KMS-11 (cell line): Measurements from ENCODE around the gene CRTAC1.

Experiments used
- H2AFZ ChIP-seq: fragments of 200-600 bp; sonication (generic); 2 replicates; pipeline ENCODE4 v1.6.1; 2016; ENCODE audit warnings: antibody characterized with exemption, mixed run types, low read depth
- H3K27ac ChIP-seq: fragments of 200-600 bp; sonication (generic); 2 replicates; pipeline ENCODE4 v1.6.1; 2016; ENCODE audit warnings: mild to moderate bottlenecking, mixed run types
- H3K27me3 ChIP-seq: fragments of 200-600 bp; sonication (generic); 2 replicates; pipeline ENCODE4 v1.6.1; 2017; ENCODE audit warnings: mild to moderate bottlenecking, low read depth, mixed run types, moderate library complexity; ENCODE audit not compliant: insufficient read depth
- H3K36me3 ChIP-seq: fragments of 200-600 bp; sonication (generic); 2 replicates; pipeline ENCODE4 v1.6.1; 2017; ENCODE audit warnings: mild to moderate bottlenecking, mixed run types; ENCODE audit not compliant: insufficient read depth
- H3K4me1 ChIP-seq: fragments of 200-600 bp; sonication (generic); 2 replicates; pipeline ENCODE4 v1.6.1; 2016; ENCODE audit warnings: mild to moderate bottlenecking, low read depth, mixed run types; ENCODE audit not compliant: poor library complexity, severe bottlenecking
- H3K4me2 ChIP-seq: fragments of 200-600 bp; sonication (generic); 2 replicates; pipeline ENCODE4 v1.7.0; 2016; ENCODE audit warnings: mild to moderate bottlenecking, mixed run types
- H3K4me3 ChIP-seq: fragments of 200-600 bp; sonication (generic); IDR thresholded peaks from 2 replicates; pipeline ENCODE4 v1.6.1; 2017; ENCODE audit warnings: low read depth, low read length, mixed read lengths; ENCODE audit not compliant: insufficient read depth
- H3K79me2 ChIP-seq: fragments of 200-600 bp; sonication (generic); 2 replicates; pipeline ENCODE4 v1.6.1; 2016; ENCODE audit warnings: low read depth, mixed run types; ENCODE audit not compliant: insufficient read depth
- H3K9ac ChIP-seq: fragments of 200-600 bp; sonication (generic); 2 replicates; pipeline ENCODE4 v1.6.1; 2016; ENCODE audit warnings: mild to moderate bottlenecking, mixed run types
- H4K20me1 ChIP-seq: fragments of 200-600 bp; sonication (generic); 2 replicates; pipeline ENCODE4 v1.6.1; 2016; ENCODE audit warnings: mild to moderate bottlenecking, mixed run types; ENCODE audit not compliant: insufficient read depth
- TF ChIP-seq, protein P1 (sequence below): fragments of 200-600 bp; sonication (generic); conservative IDR thresholded peaks from 2 replicates; pipeline ENCODE4 v1.6.1; 2017; ENCODE audit warnings: low read depth, mild to moderate bottlenecking, antibody characterized with exemption, low read length, moderate library complexity, mixed read lengths

Gene CRTAC1

DNA sequence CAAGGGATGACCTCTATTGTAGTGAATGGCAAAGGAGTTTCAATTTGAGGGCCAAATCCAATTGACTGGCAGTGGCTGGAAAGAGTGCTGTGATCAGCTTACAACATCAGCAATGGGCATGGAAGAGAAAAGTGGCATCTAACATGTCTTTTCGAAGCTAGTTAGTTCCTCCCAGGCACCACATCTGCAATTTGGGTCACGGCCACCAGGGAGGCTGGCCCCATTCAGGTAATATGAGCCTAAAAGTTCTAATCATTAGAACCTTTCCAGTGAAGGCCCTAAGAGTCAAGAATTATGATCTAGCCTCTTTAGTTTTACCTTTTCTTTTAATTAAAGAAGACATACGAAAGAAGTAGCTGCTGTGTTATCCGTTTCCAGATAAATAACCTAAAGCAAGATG is 17.3 kb downstream of the CRTAC1 start:
- Histone ChIP-seq H3K9ac (no peak overlapping the region), H3K27me3 (no peaks in the 10 kb centered on the region), H3K4me1 (no peaks in the 10 kb centered on the region), H4K20me1 (no peaks in the 10 kb centered on the region), H3K36me3 (no peaks in the 10 kb centered on the region), H2AFZ (no peak overlapping the region), H3K79me2 (no peaks in the 10 kb centered on the region), H3K4me2 (no peak overlapping the region), H3K4me3 (no peak overlapping the region), H3K27ac (no peak overlapping the region)
- TF ChIP-seq, protein P1, sequence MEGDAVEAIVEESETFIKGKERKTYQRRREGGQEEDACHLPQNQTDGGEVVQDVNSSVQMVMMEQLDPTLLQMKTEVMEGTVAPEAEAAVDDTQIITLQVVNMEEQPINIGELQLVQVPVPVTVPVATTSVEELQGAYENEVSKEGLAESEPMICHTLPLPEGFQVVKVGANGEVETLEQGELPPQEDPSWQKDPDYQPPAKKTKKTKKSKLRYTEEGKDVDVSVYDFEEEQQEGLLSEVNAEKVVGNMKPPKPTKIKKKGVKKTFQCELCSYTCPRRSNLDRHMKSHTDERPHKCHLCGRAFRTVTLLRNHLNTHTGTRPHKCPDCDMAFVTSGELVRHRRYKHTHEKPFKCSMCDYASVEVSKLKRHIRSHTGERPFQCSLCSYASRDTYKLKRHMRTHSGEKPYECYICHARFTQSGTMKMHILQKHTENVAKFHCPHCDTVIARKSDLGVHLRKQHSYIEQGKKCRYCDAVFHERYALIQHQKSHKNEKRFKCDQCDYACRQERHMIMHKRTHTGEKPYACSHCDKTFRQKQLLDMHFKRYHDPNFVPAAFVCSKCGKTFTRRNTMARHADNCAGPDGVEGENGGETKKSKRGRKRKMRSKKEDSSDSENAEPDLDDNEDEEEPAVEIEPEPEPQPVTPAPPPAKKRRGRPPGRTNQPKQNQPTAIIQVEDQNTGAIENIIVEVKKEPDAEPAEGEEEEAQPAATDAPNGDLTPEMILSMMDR = no peak

DNA sequence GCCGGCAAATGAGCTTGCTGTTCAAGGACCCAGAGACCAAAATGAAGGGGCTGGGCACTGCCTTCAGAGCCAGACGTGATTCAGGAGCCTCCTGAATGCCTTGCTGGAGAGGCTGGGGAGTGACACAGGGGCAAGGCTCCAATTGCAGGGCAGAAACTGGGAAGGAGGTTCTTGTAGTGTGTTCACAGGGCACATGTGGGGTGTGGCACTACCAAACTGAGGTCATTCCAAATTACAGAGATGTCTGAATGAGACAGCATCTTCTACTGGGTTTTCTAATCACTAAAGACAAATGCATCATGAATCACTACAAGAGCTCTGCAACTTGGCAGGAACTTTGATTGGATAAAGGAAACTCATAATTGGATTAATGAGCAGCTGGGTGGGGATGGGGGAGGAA is 17.8 kb downstream of the CRTAC1 start:
- Histone ChIP-seq H2AFZ (no peak overlapping the region), H3K36me3 (no peaks in the 10 kb centered on the region), H3K4me2 (no peak overlapping the region), H3K4me3 (no peak overlapping the region), H3K27me3 (no peaks in the 10 kb centered on the region), H4K20me1 (no peaks in the 10 kb centered on the region), H3K79me2 (no peaks in the 10 kb centered on the region), H3K27ac (no peak overlapping the region), H3K4me1 (no peaks in the 10 kb centered on the region), H3K9ac (no peak overlapping the region)
- TF ChIP-seq, protein P1 = no peak

DNA sequence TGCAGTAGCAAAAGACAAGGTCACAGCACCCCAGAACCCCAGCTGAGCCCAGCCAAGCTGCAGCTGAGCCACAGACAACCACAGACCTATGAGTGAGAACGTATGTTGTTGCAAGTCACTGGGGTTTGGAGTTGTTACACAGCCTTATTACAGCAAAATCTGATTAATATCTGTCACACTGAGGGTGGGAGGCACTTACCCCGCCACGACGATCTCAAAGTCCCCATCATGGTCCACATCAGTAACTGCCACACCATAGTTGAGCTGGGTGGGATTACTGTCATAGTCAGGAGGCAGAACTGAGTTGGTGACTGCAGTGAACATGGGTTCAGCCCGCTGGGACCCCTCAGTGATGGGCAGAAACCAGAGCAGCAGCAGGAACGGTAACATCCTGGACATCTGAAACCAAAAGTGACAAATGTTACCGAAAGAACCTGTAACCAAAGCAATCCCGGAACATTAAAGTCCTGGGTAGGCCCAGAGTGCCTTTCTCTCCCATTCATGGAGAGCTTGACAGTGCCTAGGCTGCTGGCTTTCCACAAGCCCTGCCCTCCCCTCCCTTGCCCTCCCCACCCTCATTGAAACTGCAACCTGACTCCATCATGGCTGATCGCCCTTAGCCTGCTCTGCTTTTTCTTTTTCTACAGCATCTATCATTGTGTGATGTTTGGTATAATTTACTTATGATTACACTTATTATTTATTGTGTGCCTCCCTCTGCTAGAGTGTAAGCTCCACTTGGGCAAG is 19.3 kb downstream of the CRTAC1 start:
- H3K79me2 ChIP-seq = no peaks in the 10 kb centered on the region
- H3K4me1 ChIP-seq = no peaks in the 10 kb centered on the region
- TF ChIP-seq, protein P1 = no peak
- no peaks in the 10 kb centered on the region for H3K36me3 ChIP-seq
- H2AFZ ChIP-seq = no peak overlapping the region
- H4K20me1 ChIP-seq = no peaks in the 10 kb centered on the region
- no peaks in the 10 kb centered on the region for H3K27me3 ChIP-seq
- H3K4me3 ChIP-seq = no peak overlapping the region
- no peak overlapping the region for H3K9ac ChIP-seq
- no peak overlapping the region for H3K4me2 ChIP-seq
- H3K27ac ChIP-seq = no peak overlapping the region

DNA sequence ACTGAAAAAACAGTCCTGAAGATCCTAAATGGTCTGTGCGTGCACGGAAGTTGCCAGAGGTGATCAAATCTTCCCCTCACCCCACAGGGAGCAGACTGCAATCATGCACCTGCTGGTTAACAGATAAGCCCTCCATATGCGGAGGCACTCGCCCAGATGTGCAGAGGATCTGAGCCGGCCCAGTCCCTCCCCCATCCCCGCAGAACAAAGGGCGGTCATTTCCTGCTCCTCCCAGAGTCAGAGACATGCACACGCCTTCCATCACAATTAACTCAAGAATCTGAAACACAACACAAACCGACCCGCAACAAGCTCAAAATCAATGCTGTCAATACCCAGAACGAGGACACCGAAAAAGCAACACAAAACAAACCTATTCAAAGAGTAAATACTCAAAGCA is 24.2 kb downstream of the CRTAC1 start:
- Histone ChIP-seq H3K4me2 (no peak overlapping the region), H3K27ac (no peak overlapping the region), H3K9ac (no peak overlapping the region), H3K79me2 (no peaks in the 10 kb centered on the region), H3K4me3 (no peak overlapping the region), H3K36me3 (no peaks in the 10 kb centered on the region), H4K20me1 (no peaks in the 10 kb centered on the region), H3K27me3 (no peaks in the 10 kb centered on the region), H2AFZ (no peak overlapping the region), H3K4me1 (no peaks in the 10 kb centered on the region)
- TF ChIP-seq, protein P1 = no peak
